Adrenal gland (tissue), 12 donors: ENCODE results near the gene C1orf167. TPM values are rescaled to one million over a fixed set of nuclear protein-coding genes. Genes with fewer than 3 reads are reported as not detected.

Source experiments
- DNase-seq, 7 donors: peaks; one replicate each; pipeline ENCODE4 v3.0.0-alpha.2; 2019 to 2020
- H3K27ac ChIP-seq, 5 donors: fragments of 200-600 bp; sonication (generic) in 4 of 5; 1 replicate in 3 of 5; 2 replicates in 2 of 5; pipeline versions ENCODE4 v1.5.1 to v1.8.0; 2016 to 2020; ENCODE audit warnings: mild to moderate bottlenecking in 1 of 5
- H3K27me3 ChIP-seq: fragments of 200-600 bp; 2 replicates; pipeline ENCODE4 v1.8.0; 2021
- H3K36me3 ChIP-seq, 2 donors: fragments of 200-600 bp; replicated peaks in 1 of 2; 1 replicate in 1 of 2; 2 replicates in 1 of 2; pipeline versions ENCODE4 v1.5.1 to v1.8.0; 2018 to 2022
- H3K4me1 ChIP-seq, 2 donors: fragments of 200-600 bp; replicated peaks in 1 of 2; 1 replicate in 1 of 2; 2 replicates in 1 of 2; pipeline versions ENCODE4 v1.5.1 to v1.8.0; 2018 to 2021
- H3K4me3 ChIP-seq, 4 donors: fragments of 200-600 bp; sonication (generic) in 3 of 4; one replicate each; pipeline ENCODE4 v1.5.1; 2016 to 2018
- H3K9me3 ChIP-seq, 3 donors: fragments of 200-600 bp; sonication (generic) in 1 of 3; replicated peaks in 1 of 3; 1 replicate in 2 of 3; 2 replicates in 1 of 3; pipeline versions ENCODE4 v1.5.1 to v1.8.0; 2016 to 2021
- CTCF ChIP-seq, 6 experiments: fragments of 450-650 bp in 4 of 6; fragments of 200-600 bp in 2 of 6; sonication (generic) in 1 of 6; IDR thresholded peaks; 1 replicate in 5 of 6; 2 replicates in 1 of 6; pipeline versions ENCODE4 v1.5.1 to v1.8.0; 2016 to 2021; ENCODE audit warnings: antibody characterized with exemption in 6 of 6, mild to moderate bottlenecking in 2 of 6, moderate library complexity in 1 of 6
- POLR2A ChIP-seq, 2 donors: fragments of 450-650 bp; IDR thresholded peaks; one replicate each; pipeline ENCODE4 v1.6.1; 2017; ENCODE audit warnings: antibody characterized with exemption in 2 of 2, mild to moderate bottlenecking in 2 of 2, moderate library complexity in 1 of 2
- WGBS, 4 donors: extraction: QIAGEN DNeasy Blood & Tissue Kit in 2 of 4; methylation state at CpG; one replicate each; pipeline versions ENCODE4 v1.1.5 to v1.1.7; 2013 to 2017; 5-methylcytosine and 5-hydroxymethylcytosine counted together
- intact Hi-C, 2 donors: fragments of 100-400 bp; cut with DNase I; formaldehyde crosslinking; loops; one replicate each; pipeline versions ENCODE4 v1.14.1 to v1.15.0; 2022 to 2023
- polyA plus RNA-seq, 3 donors: library from polyadenylated mRNA; stranded (reverse); fragments of 200-250 nt in 2 of 3; fragments of 350-450 nt in 1 of 3; fragmentation: Illumina TruSeq in 1 of 3; extraction: RNeasy Lipid Tissue Mini Kit (QIAGEN cat#74804) in 1 of 3; gene quantifications; one replicate each; pipeline ENCODE4 v1.2.3, GENCODE V29; 2013 to 2014
- total RNA-seq, 9 donors: library from RNA; depleted of rRNA in 4 of 9; stranded (reverse); fragments of >200 nt in 4 of 9; fragments of 120-200 nt in 1 of 9; fragmentation: NEBNext Ultra II Directional in 1 of 9; extraction: Animal tissue kit (Norgen Biotek cat#: 25700) in 1 of 9; gene quantifications; one replicate each; pipeline versions ENCODE4 v1.1.0 to v1.2.4, GENCODE V29; 2013 to 2023
- donor health status: healthy with polysubstance abuse.
- donor health status: Bipolar disorder and iron deficiency.
- donor health status: DM: yes; HTN: yes; CAD: no.
- donor health status: DM: no; HTN: no; CAD: no.
- donor health status: DM: no; HTN: no; CAD: no.
- donor health status: DM: yes; HTN: yes; CAD: no.

Gene C1orf167
- total and polyA plus RNA-seq, 12 donors = 0.32 to 13.2 (median 3.2) TPM; not detected in 2

- Histone ChIP-seq H3K9me3 (no peaks in the 10 kb centered on the region), H3K27ac (peak overlapping the region; percentile 36 to 96 (median 69)), H3K36me3 (peaks cover 0 to 25% of the 10 kb centered on the region in 2 donors), H3K4me3 (peak overlapping the region in 1 of 4 donors; percentile 19), H3K4me1 (peaks cover 47 to 79% of the 10 kb centered on the region in 2 donors), H3K27me3 (no peaks in the 10 kb centered on the region)
- intact Hi-C loops = no loop called here
- DNase-seq = peak in 1 of 7 donors; percentile 29
- WGBS, 4 donors = 72 to 87% (median 82%) methylated on average over 4 to 14 of the region's 14 CpGs
- TF ChIP-seq POLR2A (IDR thresholded peaks at IDR 0.05) (no peak), CTCF (IDR thresholded peaks at IDR 0.05) (no peak)
Observed at GRCh38 chr1:11787804-11788436, 25.9 kb downstream of the C1orf167 start.

GRCh38 chr1:11788549-11789053, 26.6 kb downstream of the C1orf167 start:
- 89 to 93% (median 90%) methylated on average over 3 to 14 of the region's 14 CpGs for WGBS, 4 donors
- Histone ChIP-seq H3K4me1 (peaks cover 47 to 79% of the 10 kb centered on the region in 2 donors), H3K27me3 (no peaks in the 10 kb centered on the region), H3K4me3 (no peak overlapping the region), H3K36me3 (peaks cover 0 to 31% of the 10 kb centered on the region in 2 donors), H3K27ac (peak overlapping the region in 4 of 5 donors; percentile 85 to 96 (median 90)), H3K9me3 (no peaks in the 10 kb centered on the region)
- TF ChIP-seq POLR2A (IDR thresholded peaks at IDR 0.05) (no peak), CTCF (IDR thresholded peaks at IDR 0.05) (no peak)
- no peak for DNase-seq
- intact Hi-C loops = no loop called here

GRCh38 chr1:11789126-11790067, 27.4 kb downstream of the C1orf167 start:
- Histone ChIP-seq H3K36me3 (peaks cover 0 to 39% of the 10 kb centered on the region in 2 donors), H3K4me3 (no peak overlapping the region), H3K4me1 (peaks cover 47 to 77% of the 10 kb centered on the region in 2 donors), H3K27me3 (no peaks in the 10 kb centered on the region), H3K9me3 (no peaks in the 10 kb centered on the region), H3K27ac (peak overlapping the region in 4 of 5 donors; percentile 85 to 96 (median 90))
- WGBS, 4 donors = 67 to 69% (median 67%) methylated on average over 8 to 13 of the region's 13 CpGs
- TF ChIP-seq POLR2A (IDR thresholded peaks at IDR 0.05) (no peak), CTCF (IDR thresholded peaks at IDR 0.05) (no peak)
- DNase-seq = peak in 1 of 7 donors; percentile 28
- intact Hi-C loops = no loop called here
